Karpas-422 (cell line): ENCODE measurements around the gene MYZAP. TPM values are rescaled to one million over a fixed set of nuclear protein-coding genes. Genes with fewer than 3 reads are reported as not detected.

ENCODE experiments used
- DNase-seq: peaks from one replicate; pipeline ENCODE4 v3.0.0-alpha.2; 2015
- H2AFZ ChIP-seq: fragments of 200-600 bp; sonication (generic); 2 replicates; pipeline ENCODE4 v1.6.1; 2014; ENCODE audit warnings: antibody characterized with exemption, low read length, mixed read lengths
- H3K27ac ChIP-seq: fragments of 200-600 bp; sonication (generic); 2 replicates; pipeline ENCODE4 v1.5.1; 2014; ENCODE audit warnings: mild to moderate bottlenecking, low read length, moderate library complexity
- H3K27me3 ChIP-seq: fragments of 200-600 bp; sonication (generic); 2 replicates; pipeline ENCODE4 v1.6.1; 2014; ENCODE audit warnings: low read length, mixed read lengths
- H3K36me3 ChIP-seq: fragments of 200-600 bp; sonication (generic); 2 replicates; pipeline ENCODE4 v1.6.1; 2014; ENCODE audit warnings: low read length, mixed read lengths; ENCODE audit not compliant: insufficient read depth
- H3K4me1 ChIP-seq: fragments of 200-600 bp; sonication (generic); 2 replicates; pipeline ENCODE4 v1.6.1; 2014; ENCODE audit warnings: mild to moderate bottlenecking, low read length, mixed read lengths
- H3K4me2 ChIP-seq: fragments of 200-600 bp; sonication (generic); 2 replicates; pipeline ENCODE4 v1.6.1; 2014; ENCODE audit warnings: low read length, low read depth, mild to moderate bottlenecking; ENCODE audit not compliant: poor library complexity, severe bottlenecking
- H3K4me3 ChIP-seq: fragments of 200-600 bp; sonication (generic); 2 replicates; pipeline ENCODE4 v1.5.1; 2014; ENCODE audit warnings: mild to moderate bottlenecking, antibody characterized with exemption, low read length, mixed read lengths
- H3K79me2 ChIP-seq: fragments of 200-600 bp; sonication (generic); 2 replicates; pipeline ENCODE4 v1.6.1; 2014; ENCODE audit warnings: mild to moderate bottlenecking, low read length, mixed read lengths
- H3K9ac ChIP-seq: fragments of 200-600 bp; sonication (generic); 2 replicates; pipeline ENCODE4 v1.6.0; 2014; ENCODE audit warnings: low read length
- H3K9me2 ChIP-seq: fragments of 200-600 bp; sonication (generic), shearing (Covaris generic); replicated peaks from 2 replicates; pipeline ENCODE4 v1.6.0; 2014; ENCODE audit warnings: mild to moderate bottlenecking, low read length, moderate library complexity; ENCODE audit not compliant: insufficient read depth
- H3K9me3 ChIP-seq: fragments of 300-700, 200-600 bp; sonication (generic); 2 replicates; pipeline ENCODE4 v1.6.1; 2014; ENCODE audit warnings: low read length, mixed read lengths
- H4K20me1 ChIP-seq: fragments of 200-600 bp; sonication (generic); 2 replicates; pipeline ENCODE4 v1.6.1; 2014; ENCODE audit warnings: mild to moderate bottlenecking, antibody characterized with exemption, low read length, low read depth; ENCODE audit not compliant: insufficient read depth
- total RNA-seq: library from RNA; depleted of rRNA; stranded (reverse); fragments of >200 nt; shearing (Covaris generic); gene quantifications from 2 replicates; pipeline ENCODE4 v1.2.3, GENCODE V29; 2014; ENCODE audit warnings: low replicate concordance

Gene MYZAP
- total RNA-seq, 1 experiment from 2014 or later, result not detected

- no peak overlapping the region for H3K27ac ChIP-seq
- H2AFZ ChIP-seq, result no peak overlapping the region
- no peaks in the 10 kb centered on the region for H3K4me1 ChIP-seq
- no peak for DNase-seq
- no peaks in the 10 kb centered on the region for H3K36me3 ChIP-seq
- H4K20me1 ChIP-seq, result no peaks in the 10 kb centered on the region
- no peak overlapping the region for H3K4me2 ChIP-seq
- H3K9ac ChIP-seq, result no peak overlapping the region
- H3K9me2 ChIP-seq, result no peaks in the 10 kb centered on the region
- no peak overlapping the region for H3K4me3 ChIP-seq
- no peaks in the 10 kb centered on the region for H3K9me3 ChIP-seq
- no peaks in the 10 kb centered on the region for H3K79me2 ChIP-seq
- no peaks in the 10 kb centered on the region for H3K27me3 ChIP-seq
Observed at GRCh38 chr15:57550640-57551039, 41.1 kb upstream of the MYZAP start.

- Histone ChIP-seq H2AFZ (no peak overlapping the region), H3K4me1 (no peaks in the 10 kb centered on the region), H3K9ac (no peak overlapping the region), H3K9me3 (no peaks in the 10 kb centered on the region), H3K79me2 (no peaks in the 10 kb centered on the region), H3K4me2 (no peak overlapping the region), H3K4me3 (no peak overlapping the region), H3K9me2 (no peaks in the 10 kb centered on the region), H4K20me1 (no peaks in the 10 kb centered on the region), H3K27ac (no peak overlapping the region), H3K27me3 (no peaks in the 10 kb centered on the region), H3K36me3 (no peaks in the 10 kb centered on the region)
- DNase-seq, result no peak
Observed at GRCh38 chr15:57551715-57552677, 39.7 kb upstream of the MYZAP start.

GRCh38 chr15:57552678-57553334 lies 38.9 kb upstream of the MYZAP start:
- Histone ChIP-seq H3K4me3 (no peak overlapping the region), H3K9me2 (no peaks in the 10 kb centered on the region), H3K9ac (no peak overlapping the region), H3K79me2 (no peaks in the 10 kb centered on the region), H3K9me3 (no peaks in the 10 kb centered on the region), H3K4me1 (no peaks in the 10 kb centered on the region), H3K36me3 (no peaks in the 10 kb centered on the region), H3K27ac (no peak overlapping the region), H3K27me3 (no peaks in the 10 kb centered on the region), H2AFZ (no peak overlapping the region), H4K20me1 (no peaks in the 10 kb centered on the region), H3K4me2 (no peak overlapping the region)
- no peak for DNase-seq

DNA sequence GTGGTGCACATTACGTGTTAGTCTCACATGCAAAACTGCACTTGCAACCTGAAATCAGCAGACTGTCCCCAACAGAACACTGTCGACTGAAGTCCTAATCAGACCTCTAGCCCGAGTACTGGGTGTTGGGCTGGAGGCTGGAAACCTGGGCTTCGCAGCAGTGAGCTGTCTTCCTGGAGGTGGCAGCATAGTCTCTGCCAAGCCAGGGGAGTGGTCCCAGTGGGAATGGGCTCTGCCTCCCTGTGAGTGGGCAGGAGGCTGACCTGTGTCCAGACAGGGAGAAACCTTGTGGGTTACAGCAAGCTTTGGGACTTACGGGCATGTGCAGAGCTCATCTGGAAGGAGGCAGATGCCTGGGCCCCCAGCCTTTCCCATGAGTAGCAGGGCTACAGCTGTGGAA lies 38.2 kb upstream of the MYZAP start:
- Histone ChIP-seq H3K9me3 (no peaks in the 10 kb centered on the region), H3K36me3 (no peaks in the 10 kb centered on the region), H3K9ac (no peak overlapping the region), H3K27ac (no peak overlapping the region), H3K27me3 (no peaks in the 10 kb centered on the region), H3K4me3 (no peak overlapping the region), H3K79me2 (no peaks in the 10 kb centered on the region), H3K4me2 (no peak overlapping the region), H4K20me1 (no peaks in the 10 kb centered on the region), H2AFZ (no peak overlapping the region), H3K9me2 (no peaks in the 10 kb centered on the region), H3K4me1 (no peaks in the 10 kb centered on the region)
- no peak for DNase-seq

GRCh38 chr15:57554063-57554811 lies 37.5 kb upstream of the MYZAP start:
- H3K27ac ChIP-seq, result no peak overlapping the region
- no peaks in the 10 kb centered on the region for H3K79me2 ChIP-seq
- no peak for DNase-seq
- no peak overlapping the region for H3K4me2 ChIP-seq
- no peaks in the 10 kb centered on the region for H3K9me3 ChIP-seq
- no peak overlapping the region for H3K9ac ChIP-seq
- H3K27me3 ChIP-seq, result no peaks in the 10 kb centered on the region
- no peaks in the 10 kb centered on the region for H3K36me3 ChIP-seq
- no peaks in the 10 kb centered on the region for H3K4me1 ChIP-seq
- no peaks in the 10 kb centered on the region for H3K9me2 ChIP-seq
- H4K20me1 ChIP-seq, result no peaks in the 10 kb centered on the region
- no peak overlapping the region for H3K4me3 ChIP-seq
- H2AFZ ChIP-seq, result no peak overlapping the region

- no peaks in the 10 kb centered on the region for H3K36me3 ChIP-seq
- H3K27ac ChIP-seq, result no peak overlapping the region
- no peak for DNase-seq
- H3K4me3 ChIP-seq, result no peak overlapping the region
- no peaks in the 10 kb centered on the region for H3K4me1 ChIP-seq
- H3K79me2 ChIP-seq, result no peaks in the 10 kb centered on the region
- no peaks in the 10 kb centered on the region for H4K20me1 ChIP-seq
- H2AFZ ChIP-seq, result no peak overlapping the region
- no peaks in the 10 kb centered on the region for H3K9me2 ChIP-seq
- H3K9me3 ChIP-seq, result no peaks in the 10 kb centered on the region
- no peak overlapping the region for H3K9ac ChIP-seq
- no peaks in the 10 kb centered on the region for H3K27me3 ChIP-seq
- H3K4me2 ChIP-seq, result no peak overlapping the region
Observed at GRCh38 chr15:57554812-57555179, 36.9 kb upstream of the MYZAP start.

DNA sequence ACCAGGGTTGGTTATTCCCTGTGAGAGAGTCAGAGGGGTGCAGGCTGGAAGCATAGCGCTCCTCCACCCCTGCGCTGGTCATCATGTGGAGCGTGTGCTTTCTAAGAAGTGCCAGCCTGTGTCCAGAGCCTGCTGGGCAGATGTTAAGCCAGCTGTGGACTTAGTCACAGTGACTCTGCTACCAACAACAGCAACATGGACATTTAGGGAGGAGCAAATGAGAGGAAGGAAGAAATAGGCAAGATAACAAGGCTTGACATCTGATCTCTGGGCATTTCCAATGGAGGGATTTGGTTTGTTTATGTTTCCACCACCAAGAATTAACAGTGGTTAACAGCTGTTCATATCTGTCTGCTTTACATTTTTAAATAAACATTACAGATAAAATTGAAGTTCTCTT lies 36.4 kb upstream of the MYZAP start:
- Histone ChIP-seq H2AFZ (no peak overlapping the region), H3K79me2 (no peaks in the 10 kb centered on the region), H4K20me1 (no peaks in the 10 kb centered on the region), H3K36me3 (no peaks in the 10 kb centered on the region), H3K27ac (no peak overlapping the region), H3K27me3 (no peaks in the 10 kb centered on the region), H3K4me3 (no peak overlapping the region), H3K4me1 (no peaks in the 10 kb centered on the region), H3K9ac (no peak overlapping the region), H3K9me3 (no peaks in the 10 kb centered on the region), H3K4me2 (no peak overlapping the region), H3K9me2 (no peaks in the 10 kb centered on the region)
- no peak for DNase-seq

DNA sequence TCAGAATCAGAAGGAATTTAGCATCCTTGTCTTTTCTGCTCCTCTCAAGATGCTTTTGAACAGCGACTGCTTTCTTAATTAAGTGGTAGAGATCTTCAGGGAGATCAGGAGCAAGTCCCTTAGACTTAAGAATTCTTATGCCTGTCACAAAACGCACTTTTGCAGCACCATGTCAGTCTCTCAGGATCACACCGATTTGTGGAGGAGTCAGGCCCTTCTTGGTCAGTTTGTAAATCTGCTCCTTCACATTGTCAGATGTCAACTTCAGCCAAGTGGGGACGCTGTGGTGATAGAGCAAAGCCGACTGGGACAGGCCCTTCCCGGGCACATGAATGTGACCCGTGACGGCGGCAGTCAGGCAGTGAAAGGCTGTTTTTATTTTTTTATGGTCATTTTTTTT lies 35.7 kb upstream of the MYZAP start:
- no peak overlapping the region for H3K4me3 ChIP-seq
- no peaks in the 10 kb centered on the region for H3K36me3 ChIP-seq
- no peaks in the 10 kb centered on the region for H3K9me3 ChIP-seq
- H3K4me2 ChIP-seq, result no peak overlapping the region
- no peak overlapping the region for H2AFZ ChIP-seq
- no peaks in the 10 kb centered on the region for H3K27me3 ChIP-seq
- no peaks in the 10 kb centered on the region for H4K20me1 ChIP-seq
- no peaks in the 10 kb centered on the region for H3K4me1 ChIP-seq
- H3K79me2 ChIP-seq, result no peaks in the 10 kb centered on the region
- no peak for DNase-seq
- no peak overlapping the region for H3K9ac ChIP-seq
- H3K27ac ChIP-seq, result no peak overlapping the region
- H3K9me2 ChIP-seq, result no peaks in the 10 kb centered on the region
